Breast epithelium (tissue), 3 donors: ENCODE measurements around the gene CHRNG.

Experiments used
- POLR2A ChIP-seq: fragments of 450-650 bp; IDR thresholded peaks from one replicate; pipeline ENCODE4 v1.6.1; 2016; ENCODE audit warnings: antibody characterized with exemption, mild to moderate bottlenecking, moderate library complexity
- POLR2AphosphoS5 ChIP-seq, 3 donors: sonication (generic); formaldehyde crosslinking; IDR thresholded peaks; one replicate each; pipeline ENCODE4 v1.6.1; 2017; ENCODE audit warnings: antibody characterized with exemption in 3 of 3
- TF ChIP-seq, protein P1 (sequence below), 3 donors: fragments of 450-650 bp; IDR thresholded peaks; one replicate each; pipeline ENCODE4 v1.5.1; 2016 to 2017; ENCODE audit warnings: antibody characterized with exemption in 3 of 3, mild to moderate bottlenecking in 3 of 3, moderate library complexity in 3 of 3

DNA sequence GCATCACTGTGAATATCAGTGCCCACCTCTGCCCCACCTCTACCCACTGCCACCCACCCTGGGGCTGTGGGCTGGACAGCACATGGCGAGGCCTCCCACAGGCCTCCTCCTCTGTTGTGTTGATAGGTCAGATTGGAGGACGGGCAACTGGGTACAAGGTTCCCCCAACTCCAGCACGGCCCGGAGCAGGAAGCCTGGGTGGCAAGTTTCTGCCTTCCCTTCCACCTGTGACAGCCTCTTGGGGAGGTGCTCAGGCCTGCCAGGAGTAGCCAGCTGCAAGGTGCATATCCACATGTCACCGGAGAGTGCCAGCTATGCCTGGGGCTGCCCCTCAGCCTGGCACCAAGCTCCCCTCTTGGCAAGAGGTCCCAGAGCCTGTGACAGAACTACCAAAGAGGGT lies 45.0 kb upstream of the CHRNG start:
- TF ChIP-seq, protein P1, sequence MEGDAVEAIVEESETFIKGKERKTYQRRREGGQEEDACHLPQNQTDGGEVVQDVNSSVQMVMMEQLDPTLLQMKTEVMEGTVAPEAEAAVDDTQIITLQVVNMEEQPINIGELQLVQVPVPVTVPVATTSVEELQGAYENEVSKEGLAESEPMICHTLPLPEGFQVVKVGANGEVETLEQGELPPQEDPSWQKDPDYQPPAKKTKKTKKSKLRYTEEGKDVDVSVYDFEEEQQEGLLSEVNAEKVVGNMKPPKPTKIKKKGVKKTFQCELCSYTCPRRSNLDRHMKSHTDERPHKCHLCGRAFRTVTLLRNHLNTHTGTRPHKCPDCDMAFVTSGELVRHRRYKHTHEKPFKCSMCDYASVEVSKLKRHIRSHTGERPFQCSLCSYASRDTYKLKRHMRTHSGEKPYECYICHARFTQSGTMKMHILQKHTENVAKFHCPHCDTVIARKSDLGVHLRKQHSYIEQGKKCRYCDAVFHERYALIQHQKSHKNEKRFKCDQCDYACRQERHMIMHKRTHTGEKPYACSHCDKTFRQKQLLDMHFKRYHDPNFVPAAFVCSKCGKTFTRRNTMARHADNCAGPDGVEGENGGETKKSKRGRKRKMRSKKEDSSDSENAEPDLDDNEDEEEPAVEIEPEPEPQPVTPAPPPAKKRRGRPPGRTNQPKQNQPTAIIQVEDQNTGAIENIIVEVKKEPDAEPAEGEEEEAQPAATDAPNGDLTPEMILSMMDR (IDR thresholded peaks at IDR 0.05), result no peak
- TF ChIP-seq POLR2A (no peak), POLR2AphosphoS5 (IDR thresholded peaks at IDR 0.05) (no peak)
